GM23338 (cell line): ENCODE data around the gene DTNB.

ENCODE experiments used
- CREB1 ChIP-seq: fragments of 250-450 bp; sonication (Bioruptor Pico); IDR thresholded peaks from 2 replicates; pipeline ENCODE4 v1.5.0; 2020; ENCODE audit warnings: low read depth, mild to moderate bottlenecking, moderate library complexity
- CTCF ChIP-seq, 2 experiments: fragments of 200-600 bp in 1 of 2; sonication (generic) in 1 of 2; conservative IDR thresholded peaks; 2 replicates each; pipeline versions ENCODE4 v1.5.1 to v1.6.1; 2016 to 2017; ENCODE audit warnings: antibody characterized with exemption in 2 of 2, low read depth in 2 of 2, mild to moderate bottlenecking in 2 of 2, moderate library complexity in 1 of 2
- EZH2 ChIP-seq: fragments of 200-600 bp; sonication (generic); IDR thresholded peaks from one replicate; pipeline ENCODE4 v1.8.0; 2017; ENCODE audit warnings: antibody characterized with exemption, mild to moderate bottlenecking, low read depth; ENCODE audit not compliant: unreplicated experiment
- EZH2phosphoT487 ChIP-seq: fragments of 200-600 bp; sonication (generic); IDR thresholded peaks from one replicate; pipeline ENCODE4 v1.8.1; 2018; ENCODE audit warnings: antibody characterized with exemption; ENCODE audit not compliant: unreplicated experiment
- POLR2AphosphoS5 ChIP-seq: IDR thresholded peaks from 2 replicates; pipeline ENCODE4 v1.6.1; 2016; ENCODE audit warnings: antibody characterized with exemption, low read depth
- REST ChIP-seq: IDR thresholded peaks from one replicate; pipeline ENCODE4 v1.6.1; 2018; ENCODE audit warnings: antibody characterized with exemption; ENCODE audit not compliant: unreplicated experiment
- ZNF331 ChIP-seq: fragments of 250-450 bp; sonication (Bioruptor Pico); IDR thresholded peaks from 2 replicates; pipeline ENCODE4 v1.5.0; 2020; ENCODE audit warnings: low read depth, mild to moderate bottlenecking, moderate library complexity

- no peak for TF ChIP-seq EZH2phosphoT487
- no peak for TF ChIP-seq POLR2AphosphoS5
- no peak for TF ChIP-seq CTCF (conservative IDR thresholded peaks at IDR 0.05; ENCODE audit: low read depth in 2 of 2)
- TF ChIP-seq ZNF331 (CRISPR knock-in tag), result no peak
- no peak for TF ChIP-seq EZH2
- TF ChIP-seq CREB1 (CRISPR knock-in tag), result no peak
- TF ChIP-seq REST, result no peak
These were observed 83.6 kb downstream of the DTNB start for GRCh38 chr2:25589676-25590205.
